GM21717 (cell line): ENCODE results near the gene NDUFB2.
"Not testable (repeated sequence)": the region's sequence is repeated elsewhere in the genome, so short reads cannot be mapped to it uniquely, and the experiment has no call there.

Source experiments
- ATAC-seq: cut with Tn5 transposase; IDR thresholded peaks from one replicate; pipeline ENCODE4 v1.9.1; 2021; ENCODE audit warnings: mild to moderate bottlenecking, moderate library complexity; ENCODE audit not compliant: unreplicated experiment

The NDUFB2 gene

GRCh38 chr7:140689199-140690152 is 7.0 kb upstream of the NDUFB2 start:
- no peak for ATAC-seq

GRCh38 chr7:140691376-140692045 is 5.0 kb upstream of the NDUFB2 start:
- no peak for ATAC-seq

GRCh38 chr7:140693849-140694248 is 2.7 kb upstream of the NDUFB2 start:
- ATAC-seq: not testable (repeated sequence)

- ATAC-seq: no peak
Observed at GRCh38 chr7:140694592-140694991, 1.9 kb upstream of the NDUFB2 start.

GRCh38 chr7:140695381-140695780 is 1.1 kb upstream of the NDUFB2 start:
- no peak for ATAC-seq

DNA sequence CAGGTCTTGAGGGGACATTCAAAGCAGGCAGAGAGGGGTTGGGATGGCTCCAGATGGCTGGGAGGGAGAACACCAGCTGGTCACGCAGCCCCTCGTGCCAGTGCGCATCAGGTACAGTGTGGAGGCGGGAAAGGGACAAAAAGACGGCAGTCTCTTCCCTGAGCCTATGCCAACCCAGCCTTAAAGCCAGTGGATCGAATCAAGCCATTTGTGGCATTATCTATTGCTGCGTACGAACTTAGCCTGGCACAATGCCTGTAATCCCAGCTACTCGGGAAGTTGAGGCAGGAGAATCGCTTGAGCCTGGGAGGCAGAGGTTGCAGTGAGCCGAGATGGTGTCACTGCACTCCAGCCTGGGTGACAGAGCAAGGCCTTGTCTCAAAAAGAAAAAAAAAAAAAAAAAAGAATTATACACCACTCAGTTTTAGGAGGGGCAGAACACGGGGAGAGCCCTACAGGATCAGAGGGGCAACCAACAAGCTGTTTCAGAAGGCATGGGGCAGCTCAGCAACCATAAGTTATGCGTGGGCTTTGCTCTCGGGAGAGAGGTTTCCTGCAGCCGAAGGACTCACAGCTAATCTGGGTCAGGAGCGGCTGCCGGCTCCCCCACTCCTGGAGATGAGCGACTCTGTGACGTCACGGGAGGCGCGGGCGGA is 356 bp upstream of the NDUFB2 start:
- no peak for ATAC-seq

GRCh38 chr7:140697447-140698143 is 1.1 kb downstream of the NDUFB2 start:
- no peak for ATAC-seq

DNA sequence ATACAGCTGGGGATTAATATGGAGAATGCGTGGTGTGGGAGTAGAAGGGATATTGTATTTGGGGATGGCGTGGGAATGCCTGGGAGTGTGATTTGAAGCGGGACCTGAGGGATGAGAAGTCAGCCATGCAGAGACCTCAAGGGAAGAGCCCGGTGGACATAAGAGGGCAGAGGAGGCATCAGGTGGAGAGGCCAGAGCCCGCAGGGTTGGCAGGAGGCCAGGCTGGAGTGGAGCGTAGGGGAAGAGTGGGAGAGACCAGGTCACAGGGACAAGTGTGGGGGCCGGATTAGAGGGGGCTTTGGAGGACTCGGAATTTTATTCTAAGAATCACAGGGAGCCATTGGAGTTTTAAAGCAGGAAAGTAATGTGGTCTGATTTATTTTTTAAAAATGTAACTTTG is 2.0 kb downstream of the NDUFB2 start:
- no peak for ATAC-seq

- no peak for ATAC-seq
Observed at GRCh38 chr7:140702774-140703173, 6.3 kb downstream of the NDUFB2 start.

DNA sequence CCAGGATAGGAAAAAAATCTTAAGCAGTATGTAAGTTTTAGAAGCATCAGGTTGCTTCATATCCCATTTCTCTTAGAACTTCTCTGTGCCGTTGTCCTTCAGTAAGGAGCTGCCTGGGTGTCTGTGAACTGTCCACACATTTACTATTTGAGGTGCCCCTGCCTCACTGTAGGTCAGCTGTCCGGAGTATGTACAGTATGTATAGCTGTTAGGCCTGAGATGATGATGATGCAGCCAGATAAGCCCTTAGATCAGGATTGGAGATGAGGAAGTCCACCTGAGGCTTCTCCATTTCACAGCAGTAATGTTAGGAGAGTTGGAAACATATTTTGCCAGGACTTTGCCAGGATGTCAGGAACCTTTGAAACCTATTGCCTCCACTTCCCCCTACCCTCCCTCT is 7.7 kb downstream of the NDUFB2 start:
- ATAC-seq: no peak

DNA sequence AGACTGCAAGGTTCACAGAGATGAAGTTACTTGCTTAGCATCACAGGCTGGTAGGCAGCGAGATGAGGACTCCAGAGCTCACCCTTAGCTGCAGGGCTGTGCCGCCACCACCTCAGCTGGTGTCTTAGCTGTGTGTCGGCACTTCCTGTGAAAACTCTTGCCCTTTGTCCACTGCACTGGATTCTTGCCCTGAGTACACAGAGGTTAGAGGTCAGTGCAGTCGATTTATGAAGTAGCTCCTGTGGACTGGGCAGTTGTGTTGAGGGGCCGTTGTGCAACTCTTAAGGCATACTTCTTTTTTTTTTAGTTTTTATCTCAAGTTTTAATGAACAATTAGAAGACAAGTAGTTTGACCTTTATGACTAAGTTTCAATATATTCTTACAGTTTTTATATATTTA is 10.6 kb downstream of the NDUFB2 start:
- no peak for ATAC-seq

DNA sequence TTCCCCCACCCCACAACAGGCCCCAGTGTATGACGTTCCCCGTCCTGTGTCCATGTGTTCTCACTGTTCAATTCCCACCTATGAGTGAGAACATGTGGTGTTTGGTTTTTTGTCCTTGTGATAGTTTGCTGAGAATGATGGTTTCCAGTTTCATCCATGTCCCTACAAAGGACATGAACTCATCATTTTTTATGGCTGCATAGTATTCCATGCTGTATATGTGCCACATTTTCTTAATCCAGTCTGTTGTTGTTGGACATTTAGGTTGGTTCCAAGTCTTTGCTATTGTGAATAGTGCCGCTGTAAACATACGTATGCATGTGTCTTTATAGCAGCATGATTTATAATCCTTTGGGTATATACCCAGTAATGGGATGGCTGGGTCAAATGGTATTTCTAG is 12.3 kb downstream of the NDUFB2 start:
- not testable (repeated sequence) for ATAC-seq

DNA sequence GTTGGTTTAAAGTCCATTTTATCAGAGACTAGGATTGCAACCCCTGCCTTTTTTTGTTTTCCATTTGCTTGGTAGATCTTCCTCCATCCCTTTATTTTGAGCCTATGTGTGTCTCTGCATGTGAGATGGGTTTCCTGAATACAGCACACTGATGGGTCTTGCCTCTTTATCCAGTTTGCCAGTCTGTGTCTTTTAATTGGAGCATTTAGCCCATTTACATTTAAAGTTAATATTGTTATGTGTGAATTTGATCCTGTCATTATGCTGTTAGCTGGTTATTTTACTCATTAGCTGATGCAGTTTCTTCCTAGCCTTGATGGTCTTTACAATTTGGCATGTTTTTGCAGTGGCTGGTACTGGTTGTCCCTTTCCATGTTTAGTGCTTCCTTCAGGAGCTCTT is 15.9 kb downstream of the NDUFB2 start:
- ATAC-seq: not testable (repeated sequence)

GRCh38 chr7:140714331-140715040 is 18.0 kb downstream of the NDUFB2 start:
- ATAC-seq: no peak

DNA sequence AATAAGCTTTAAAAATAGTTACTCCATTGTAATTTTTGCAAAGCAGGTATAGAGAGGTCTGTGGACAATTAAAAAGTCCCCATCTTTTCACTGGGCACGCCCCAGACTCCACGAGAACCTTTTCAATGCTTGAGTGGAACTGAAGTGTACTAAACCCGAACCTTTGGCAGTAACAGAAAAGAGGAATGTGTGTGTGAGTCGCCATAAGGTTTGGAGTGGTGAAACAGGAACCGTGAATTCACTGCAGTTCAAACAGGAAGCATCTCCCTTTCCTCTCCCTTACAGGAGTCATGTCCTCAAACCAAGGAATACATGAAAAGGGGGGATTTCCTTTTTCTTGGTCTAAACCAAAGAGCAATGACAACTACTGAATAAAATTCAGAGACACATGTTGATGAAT is 23.2 kb downstream of the NDUFB2 start:
- ATAC-seq: no peak

GRCh38 chr7:140722254-140722653 is 25.7 kb downstream of the NDUFB2 start:
- no peak for ATAC-seq

- ATAC-seq: no peak
Observed at GRCh38 chr7:140723006-140723405, 26.5 kb downstream of the NDUFB2 start.

- no peak for ATAC-seq
Observed at GRCh38 chr7:140723574-140723973, 27.1 kb downstream of the NDUFB2 start.

DNA sequence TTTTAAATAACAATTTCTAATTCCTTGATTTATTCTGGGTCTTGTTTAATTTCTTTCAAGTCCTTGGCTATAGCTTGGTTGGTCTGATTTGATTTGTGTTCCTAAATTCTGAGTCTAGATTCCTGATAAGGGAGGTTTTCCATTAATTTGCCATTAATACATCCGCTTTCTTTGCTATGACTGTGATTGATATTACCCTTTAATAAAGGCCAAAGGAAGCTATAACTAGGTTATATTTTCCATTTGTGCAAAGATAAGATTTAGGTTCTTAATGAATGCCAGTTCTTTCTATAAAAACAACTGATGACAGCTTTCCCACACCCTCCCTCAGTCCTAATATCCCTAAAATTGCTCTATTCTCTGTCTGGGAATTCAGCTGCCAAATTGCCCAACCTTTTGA is 28.2 kb downstream of the NDUFB2 start:
- no peak for ATAC-seq

DNA sequence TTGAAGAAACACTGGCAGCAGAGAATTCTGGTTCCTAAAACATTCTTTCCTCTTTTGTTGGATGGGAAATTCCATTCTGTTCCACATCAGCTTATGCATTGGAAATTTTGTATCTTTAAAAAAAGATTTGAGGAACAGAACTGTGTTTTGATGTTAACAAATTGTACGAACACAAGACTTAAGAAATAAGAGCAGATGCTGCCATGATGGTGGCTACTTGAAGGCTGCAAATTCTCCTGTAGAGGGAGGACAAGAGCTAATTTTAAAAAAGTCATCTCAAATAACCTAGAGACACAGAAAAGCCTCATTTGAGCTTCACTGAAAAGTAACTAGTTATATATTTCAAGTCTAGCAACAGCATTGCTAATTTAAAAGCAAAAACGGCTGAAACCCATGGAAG is 29.8 kb downstream of the NDUFB2 start:
- ATAC-seq: no peak
